HG03378 (cell line): ENCODE data around the gene EIF1.
"Not testable (repeated sequence)": the region's sequence is repeated elsewhere in the genome, so short reads cannot be mapped to it uniquely, and the experiment has no call there.

ENCODE experiments used
- ATAC-seq: cut with Tn5 transposase; IDR thresholded peaks from one replicate; pipeline ENCODE4 v1.9.1; 2021; ENCODE audit warnings: mild to moderate bottlenecking, moderate library complexity; ENCODE audit not compliant: unreplicated experiment

The EIF1 gene

DNA sequence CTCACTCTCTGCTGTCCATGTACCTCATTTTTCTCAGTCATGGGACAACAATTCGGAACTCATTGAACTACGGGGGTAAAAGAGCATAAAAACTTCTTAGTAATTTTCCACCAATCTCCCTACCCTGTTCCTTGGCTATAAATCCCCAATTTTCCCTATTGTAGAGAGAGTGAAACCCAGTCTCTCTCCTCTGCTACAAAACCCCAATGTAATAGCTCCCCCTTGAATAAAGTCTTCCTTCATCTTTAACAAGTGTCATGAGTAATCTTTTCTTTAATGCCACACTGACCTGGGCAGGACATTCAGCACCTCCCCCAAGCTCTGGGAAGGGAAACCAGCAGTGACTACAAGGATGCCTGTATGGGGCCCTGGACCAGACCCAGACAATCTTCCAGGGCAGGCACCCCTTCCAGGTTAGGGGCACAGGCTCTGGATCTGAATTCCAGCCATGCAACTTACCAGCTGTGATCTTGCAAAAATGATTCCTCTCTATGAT is 10.2 kb upstream of the EIF1 start:
- ATAC-seq, result peak; percentile 13

DNA sequence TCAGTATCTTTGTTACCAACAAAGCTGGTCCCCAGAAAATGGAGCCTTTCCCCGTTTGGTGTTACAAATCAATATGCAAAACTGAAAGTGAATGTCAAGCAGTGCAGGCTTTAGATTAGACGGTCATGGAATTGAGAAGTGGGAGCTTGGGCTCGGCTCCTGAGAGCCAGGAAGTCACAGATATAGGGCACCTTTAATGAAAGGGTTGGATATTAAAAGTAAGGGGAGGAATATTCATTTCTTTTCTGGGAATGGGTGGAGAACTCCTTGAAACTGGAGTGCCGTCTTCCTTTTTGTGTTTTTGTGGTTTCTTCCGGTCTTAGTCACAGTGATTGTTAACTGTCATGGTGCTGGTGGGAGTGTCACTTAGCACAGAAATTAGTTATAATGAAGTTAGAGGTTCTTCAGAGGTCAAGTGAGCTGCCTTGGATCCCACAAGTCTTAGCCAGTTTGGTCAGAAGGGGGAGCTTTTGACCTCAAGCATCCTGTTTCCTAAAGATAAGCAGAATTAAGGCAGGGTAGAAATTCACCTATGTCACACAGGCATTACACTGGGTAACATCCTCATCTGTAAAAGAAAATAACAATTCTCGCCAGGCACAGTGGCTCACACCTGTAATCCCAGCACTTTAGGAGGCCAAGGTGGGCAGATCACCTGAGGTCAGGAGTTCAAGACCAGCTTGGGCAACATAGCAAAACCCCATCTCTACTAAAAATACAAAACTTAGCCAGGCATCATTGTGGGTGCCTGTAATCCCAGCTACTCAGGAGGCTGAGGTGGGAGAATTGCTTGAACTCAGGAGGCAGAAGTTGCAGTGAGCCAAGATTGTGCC is 9.6 kb upstream of the EIF1 start:
- peak; percentile 69 for ATAC-seq

DNA sequence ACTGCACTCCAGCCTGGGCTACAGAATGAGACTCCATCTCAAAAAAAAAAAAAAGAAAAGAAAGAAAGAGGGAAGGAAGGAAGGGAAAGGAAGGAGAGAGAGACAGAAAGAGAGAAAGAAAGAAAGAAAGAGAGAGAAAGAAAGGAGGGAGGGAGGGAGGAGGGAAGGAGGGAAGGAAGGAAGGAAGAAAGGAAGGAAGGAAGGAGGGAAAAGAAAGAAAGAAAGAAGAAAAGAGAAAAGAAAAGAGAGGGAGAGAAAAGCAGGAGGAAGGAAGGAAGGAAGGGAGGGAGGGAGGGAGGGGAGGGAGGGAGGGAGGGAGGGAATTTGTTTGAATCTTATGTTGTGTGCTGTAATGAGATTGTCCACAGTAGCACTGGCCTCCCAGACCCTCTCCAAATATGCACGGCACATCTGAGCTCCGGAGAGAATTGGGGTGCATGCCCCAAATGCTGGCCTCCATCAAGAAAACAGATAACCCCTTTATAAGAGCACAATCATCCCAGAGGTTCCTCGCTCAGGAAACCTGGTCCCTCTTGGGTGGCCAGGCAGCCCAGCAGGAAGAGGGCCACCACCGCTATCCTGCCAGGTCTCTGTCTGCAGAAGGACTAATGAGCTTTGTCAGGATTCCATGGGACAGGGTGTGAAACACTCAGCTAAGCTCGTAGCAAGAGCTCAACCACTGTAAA is 8.8 kb upstream of the EIF1 start:
- ATAC-seq, result no peak

DNA sequence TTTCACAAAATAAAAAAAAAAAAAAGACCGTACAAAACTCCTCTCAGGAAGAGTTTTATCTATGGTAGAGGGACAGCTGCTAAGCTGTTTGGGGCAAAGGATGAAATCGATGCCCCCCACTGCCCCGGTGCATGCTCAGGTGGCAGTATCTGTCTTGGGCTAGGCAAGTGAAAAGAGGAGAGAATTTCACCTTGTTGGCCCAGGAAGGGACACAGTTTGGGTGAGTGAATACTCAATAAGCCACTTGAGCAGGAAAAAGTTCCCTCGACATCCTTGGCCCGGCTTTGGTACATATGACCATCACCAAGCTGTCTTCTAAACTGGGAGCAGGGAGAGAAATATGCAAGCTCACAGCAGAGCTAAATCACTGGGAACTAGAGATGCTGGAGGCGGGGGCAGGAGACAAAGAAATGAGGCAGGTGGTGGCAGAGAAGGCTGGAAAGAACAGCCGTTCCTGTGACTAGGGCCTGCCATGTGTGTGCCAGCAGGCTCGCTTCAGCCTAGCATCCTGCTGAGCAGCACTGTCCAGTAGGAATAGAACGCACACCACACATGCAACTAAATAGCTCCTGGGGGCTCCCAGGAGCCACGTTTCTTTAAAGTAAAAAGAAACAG is 8.2 kb upstream of the EIF1 start:
- no peak for ATAC-seq

DNA sequence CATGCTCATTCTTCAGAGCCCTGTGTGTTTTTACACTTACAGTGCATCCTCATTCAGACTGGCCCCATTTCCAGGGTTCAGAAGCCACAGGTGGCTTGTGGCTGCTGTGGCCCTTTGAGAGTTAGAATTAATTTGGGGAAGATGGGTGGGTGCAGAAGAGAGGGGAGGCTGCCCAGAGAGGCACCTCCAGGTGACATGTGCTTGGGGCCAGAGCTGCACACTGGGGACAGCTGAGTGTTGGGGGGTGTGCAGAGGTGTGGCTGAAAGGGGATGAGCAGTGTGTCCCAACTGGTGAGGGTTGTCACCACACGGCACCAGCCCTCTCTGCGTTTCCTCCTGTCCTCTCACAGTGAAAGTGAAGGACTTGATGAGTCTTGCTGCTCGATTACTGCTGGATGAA is 6.9 kb upstream of the EIF1 start:
- no peak for ATAC-seq

DNA sequence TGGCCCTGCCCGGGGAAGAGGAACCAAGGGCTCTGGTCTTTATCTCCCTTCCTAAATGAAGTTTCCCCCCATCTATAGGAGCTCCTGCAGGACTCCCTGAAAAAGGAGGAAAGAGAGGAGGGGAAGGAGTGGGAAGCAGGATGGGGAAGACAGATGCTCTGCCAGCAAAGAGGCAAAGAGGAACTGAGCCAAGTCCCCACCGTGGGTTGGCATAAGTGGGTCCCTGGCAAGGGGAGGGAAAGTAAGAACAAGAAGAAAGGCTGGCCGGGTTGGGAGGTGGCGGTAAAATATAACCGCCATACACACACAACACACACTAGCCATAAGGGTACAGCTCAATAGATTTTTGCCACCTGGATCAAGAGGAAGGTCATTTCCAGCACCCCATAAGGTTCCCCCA is 6.1 kb upstream of the EIF1 start:
- ATAC-seq, result no peak

DNA sequence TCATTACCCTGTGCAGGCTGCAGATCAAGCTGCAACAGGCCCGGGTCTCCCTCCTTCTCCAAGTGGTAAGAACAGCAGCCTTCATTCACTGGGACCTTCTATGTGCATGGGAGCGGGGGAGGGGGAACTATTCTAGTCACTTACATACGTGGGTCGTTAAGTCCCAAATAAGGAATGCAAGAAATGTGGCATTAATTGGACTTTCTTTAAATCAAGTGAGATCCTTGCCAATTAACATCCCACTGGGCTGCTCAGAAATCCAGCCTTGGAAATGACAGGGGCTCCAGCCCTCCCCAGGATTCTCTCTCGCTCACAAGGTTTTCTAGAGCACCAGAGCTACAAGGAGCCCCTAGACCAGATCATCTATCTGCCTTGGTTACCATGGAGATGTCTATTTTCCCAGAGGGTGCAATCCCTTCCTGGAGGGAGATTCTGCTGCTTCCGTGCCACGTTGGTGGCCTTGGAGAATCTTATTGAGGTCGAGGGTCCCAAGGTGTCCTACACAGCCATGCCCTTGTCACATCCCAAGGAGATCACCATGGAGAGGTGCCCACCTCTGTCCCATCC is 5.2 kb upstream of the EIF1 start:
- no peak for ATAC-seq

DNA sequence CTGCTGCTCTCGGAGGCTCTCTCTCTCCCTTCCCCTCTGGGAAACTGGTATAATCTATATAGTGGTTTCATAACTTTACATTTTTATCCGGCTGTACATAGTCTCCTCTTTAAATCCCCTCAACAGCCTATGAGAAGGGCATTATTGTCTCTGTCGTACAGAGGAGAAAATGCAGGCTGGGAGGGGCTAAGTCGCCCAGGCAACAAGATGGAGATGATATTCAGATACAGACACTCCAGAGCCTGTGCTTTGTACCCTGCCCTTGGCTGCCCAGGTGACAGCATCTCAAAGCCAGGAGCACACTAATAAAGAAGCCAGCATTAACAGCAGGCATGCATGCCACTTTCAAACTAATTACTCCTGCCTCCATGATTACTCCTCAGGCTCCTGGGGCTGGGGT is 4.7 kb upstream of the EIF1 start:
- no peak for ATAC-seq

DNA sequence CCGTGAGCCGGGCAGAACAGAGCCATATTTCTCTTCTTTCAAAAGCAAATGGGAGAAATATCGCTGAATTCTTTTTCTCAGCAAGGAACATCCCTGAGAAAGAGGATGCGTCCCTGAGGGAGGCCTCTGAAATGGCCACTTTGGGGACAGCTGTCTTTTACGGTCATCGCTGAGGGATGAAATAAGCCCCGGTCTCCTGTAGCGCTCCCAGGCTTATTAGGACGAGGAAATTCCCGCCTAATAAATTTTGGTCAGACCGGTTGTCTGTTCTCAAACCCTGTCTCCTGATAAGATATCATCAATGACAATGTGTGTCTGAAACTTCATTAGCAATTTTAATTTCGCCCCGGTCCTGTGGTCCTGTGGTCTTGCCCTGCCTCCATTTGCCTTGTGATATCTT is 2.9 kb upstream of the EIF1 start:
- ATAC-seq, result not testable (repeated sequence)

DNA sequence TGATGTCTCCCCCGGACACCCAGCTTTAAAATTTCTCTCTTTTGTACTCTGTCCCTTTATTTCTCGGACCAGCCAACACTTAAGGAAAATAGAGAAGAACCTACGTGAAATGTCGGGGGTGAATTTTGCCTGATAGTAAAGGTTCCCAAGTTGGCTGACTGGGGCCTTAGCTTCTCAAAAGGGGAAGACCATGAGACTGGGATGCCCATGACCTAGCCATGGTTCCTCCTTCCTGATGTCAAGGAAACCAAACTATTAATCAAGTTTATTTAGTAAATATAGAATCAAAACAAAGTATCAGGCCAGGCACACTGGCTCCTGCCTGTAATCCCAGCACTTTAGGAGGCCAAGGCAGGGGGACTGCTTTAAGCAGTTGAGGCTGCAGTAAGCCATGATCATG is 2.4 kb upstream of the EIF1 start:
- ATAC-seq, result no peak

DNA sequence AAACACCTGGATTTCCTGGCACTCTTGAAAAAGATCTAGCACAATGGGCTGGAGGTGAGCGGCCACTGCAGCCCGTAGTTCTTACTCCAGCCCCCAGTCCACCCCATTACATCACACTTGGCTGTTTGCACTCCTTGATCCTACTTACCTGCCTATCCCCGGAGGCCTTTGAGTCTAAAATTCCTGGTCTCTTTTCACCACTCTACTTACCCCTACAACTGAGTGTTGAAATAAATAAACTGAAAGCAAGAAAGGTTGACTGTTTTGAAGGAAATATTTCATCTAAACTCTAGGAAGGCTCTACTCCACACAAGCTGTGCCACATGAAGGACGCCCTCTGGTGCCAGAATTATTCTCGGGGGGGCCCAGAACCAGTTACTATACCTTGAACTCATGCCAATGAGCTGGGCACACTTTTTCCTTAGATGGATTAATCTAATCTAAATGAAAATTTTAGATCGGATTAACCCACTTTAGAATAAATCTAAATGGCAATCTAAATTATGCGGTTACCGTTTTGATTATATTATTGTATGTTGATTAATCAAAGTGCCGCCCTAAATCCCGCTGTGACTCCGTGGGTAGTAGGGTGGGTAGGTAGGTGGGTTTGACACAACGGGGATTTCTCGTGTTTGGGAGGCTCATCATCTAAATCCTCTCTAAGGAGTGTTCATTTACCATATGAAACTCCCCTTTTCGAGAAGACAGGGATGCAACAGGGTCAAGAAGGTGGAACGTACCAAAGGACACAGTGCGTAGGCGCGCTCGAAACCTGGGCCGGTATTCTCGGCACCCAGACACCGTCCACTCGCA is 651 bp upstream of the EIF1 start:
- ATAC-seq, result peak; percentile 23

DNA sequence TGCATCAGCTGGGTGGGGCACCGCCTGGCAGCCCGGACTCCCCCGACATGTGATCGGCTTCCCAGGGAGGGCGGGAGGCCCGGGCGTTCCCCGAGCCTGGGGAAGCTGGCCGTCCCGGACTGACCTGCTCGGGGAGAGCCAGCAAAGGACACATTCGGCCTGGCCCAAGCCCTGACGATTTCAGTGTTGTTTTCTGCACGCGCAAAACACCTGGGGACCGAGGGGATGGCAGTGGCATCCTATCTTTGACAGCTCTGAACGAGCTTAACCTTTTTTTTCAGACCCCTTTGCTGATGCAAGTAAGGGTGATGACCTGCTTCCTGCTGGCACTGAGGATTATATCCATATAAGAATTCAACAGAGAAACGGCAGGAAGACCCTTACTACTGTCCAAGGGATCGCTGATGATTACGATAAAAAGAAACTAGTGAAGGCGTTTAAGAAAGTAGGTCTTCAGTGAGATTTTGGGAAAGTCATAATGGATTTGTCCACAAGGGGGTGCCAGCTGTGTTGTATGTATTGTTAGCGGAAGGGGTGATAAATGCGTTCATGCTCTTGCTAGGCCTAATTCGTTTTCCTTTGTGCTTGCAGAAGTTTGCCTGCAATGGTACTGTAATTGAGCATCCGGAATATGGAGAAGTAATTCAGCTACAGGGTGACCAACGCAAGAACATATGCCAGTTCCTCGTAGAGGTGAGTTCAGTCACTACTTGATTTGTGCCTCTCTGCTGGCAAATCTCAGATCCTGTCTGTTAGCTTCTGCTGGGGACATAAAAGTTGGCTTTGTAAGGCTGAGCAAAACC is 1.0 kb downstream of the EIF1 start:
- no peak for ATAC-seq

DNA sequence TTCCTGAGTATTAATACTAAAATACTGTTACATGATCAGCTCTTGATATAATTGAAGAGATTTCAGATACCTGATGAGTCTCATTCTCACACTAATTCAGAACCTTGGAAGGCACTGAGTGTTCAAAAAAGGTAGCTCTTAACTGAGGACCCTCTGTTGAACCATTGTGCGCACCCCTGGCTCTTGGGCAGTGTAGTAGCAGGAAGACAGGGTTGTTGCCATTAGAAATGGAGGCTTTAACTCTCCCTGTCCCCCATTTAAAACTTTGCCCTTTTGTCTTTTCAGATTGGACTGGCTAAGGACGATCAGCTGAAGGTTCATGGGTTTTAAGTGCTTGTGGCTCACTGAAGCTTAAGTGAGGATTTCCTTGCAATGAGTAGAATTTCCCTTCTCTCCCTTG is 1.8 kb downstream of the EIF1 start:
- no peak for ATAC-seq

DNA sequence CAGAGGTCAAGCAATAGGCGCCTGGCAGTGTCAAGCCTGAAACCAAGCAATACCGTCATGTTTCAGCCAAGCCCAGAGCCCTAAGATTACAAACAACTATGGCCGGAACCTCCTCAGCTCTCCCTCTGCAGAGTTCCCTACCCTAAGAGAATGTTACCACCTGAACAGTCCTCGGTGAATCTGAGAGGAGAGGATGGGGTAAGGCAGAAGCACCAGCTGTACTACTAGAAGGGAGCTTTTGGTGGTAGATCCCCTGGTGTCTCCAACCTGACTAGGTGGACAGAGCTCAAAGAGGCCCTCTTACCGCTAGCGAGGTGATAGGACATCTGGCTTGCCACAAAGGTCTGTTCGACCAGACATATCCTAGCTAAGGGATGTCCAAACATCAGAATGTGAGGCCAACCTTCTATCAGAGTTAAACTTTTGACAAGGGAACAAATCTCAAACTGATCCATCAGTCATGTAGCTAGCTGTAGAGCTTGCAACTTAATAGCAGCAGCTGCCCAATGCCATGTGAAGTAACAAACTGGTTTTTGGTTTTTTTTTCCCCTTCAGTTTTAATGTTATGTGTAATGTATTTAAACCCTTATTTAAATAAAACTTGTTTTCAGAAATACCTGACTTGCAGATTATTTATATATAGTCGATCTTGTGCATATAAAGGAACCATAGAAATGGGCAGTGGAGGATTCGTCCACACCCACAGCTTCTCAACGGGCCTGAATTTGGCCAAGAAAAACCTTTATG is 2.5 kb downstream of the EIF1 start:
- no peak for ATAC-seq

DNA sequence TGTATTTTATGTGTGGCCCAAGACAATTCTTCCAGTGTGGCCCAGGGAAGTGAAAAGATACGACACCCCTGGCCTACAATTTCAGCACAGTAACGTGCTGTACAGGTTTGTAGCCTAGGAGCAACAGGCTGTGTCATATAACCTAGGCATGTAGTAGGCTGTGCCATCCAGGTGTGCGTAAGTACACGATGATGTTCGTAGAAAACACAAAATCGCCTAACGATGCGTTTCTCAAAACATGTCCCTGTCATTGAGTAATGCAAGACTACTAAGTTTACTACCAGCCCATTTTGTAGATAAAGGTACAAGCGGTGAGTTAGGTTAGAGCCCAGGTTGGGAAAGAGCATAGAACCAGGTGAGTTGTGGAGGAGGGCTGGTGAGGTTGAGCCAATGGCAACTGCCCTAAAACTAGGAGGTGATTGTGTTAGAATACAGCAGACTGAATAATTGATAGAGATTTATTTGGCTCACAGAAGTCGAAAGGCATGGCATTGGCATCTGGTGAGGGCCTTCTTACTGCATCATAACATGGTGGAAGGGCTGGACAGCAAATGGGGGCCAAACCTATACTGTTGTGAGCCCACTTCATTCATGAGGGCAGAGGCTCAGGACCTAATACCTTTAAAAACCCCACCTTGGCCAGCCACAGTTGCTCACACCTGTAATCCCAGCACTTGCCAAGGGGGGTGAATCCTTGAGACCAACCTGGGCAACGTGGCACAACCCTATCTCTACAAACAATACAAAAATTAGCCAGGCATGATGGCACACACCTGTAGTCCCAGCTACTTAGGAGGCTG is 4.2 kb downstream of the EIF1 start:
- no peak for ATAC-seq

DNA sequence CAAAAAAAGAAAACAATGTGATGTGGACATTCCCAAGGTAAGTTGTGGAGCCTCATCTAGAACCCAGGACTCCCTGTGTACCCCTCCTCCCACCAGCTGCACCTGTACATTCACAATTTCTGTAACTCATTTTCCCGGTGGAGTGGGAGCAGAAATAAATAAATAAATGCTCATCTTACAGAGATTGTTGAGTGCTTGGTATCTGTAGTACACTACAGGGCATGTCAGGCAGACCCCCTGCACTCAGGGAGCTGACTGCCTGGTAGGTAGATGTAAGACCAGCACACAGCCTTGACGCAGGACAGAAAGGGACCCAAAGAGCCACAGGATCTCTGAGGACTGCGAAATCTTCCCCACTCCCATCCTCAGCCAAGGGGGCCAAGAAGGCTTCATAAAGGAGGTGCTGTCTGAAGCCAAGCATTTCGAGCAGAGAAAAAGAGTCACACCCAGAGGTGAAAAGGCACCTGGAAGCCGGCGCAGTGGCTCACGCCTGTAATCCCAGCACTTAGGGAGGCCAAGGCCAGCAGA is 6.5 kb downstream of the EIF1 start:
- ATAC-seq, result no peak

DNA sequence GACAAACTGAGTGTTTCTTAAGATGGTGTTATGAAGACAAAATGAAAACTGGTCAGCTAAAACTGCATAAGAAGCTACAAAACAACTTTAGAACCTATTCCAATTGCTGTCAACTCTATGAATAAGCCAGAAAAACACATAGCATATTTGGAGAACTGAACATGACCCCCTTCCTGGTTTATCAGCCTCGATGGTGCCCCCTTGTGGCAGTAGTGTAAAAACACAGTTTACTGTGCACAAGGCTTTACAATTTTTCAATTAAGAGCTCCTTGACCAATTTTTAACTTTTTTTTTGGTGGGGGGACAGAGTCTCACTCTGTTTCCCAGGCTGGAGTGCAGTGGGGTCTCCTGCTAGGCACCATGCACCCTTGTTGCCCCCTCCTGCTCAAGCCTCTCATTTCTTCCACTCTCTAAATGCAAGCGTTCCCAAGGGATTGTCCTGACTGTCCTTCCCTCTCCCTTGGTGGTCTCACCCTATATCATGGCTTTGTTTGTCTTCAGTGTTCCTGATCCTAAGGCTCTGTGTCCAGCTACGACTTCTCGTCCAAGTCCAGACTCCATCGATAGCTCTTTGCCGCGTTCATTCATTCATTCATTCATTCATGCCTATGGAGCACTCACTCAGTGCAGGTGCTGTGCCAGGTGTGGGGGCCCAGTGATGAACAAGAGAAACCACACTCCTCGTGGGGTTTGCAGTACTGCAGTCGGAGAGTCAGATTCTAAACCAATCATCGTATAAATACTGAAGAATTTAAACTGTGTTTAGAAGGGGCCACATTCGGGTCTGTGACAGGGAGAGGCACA is 7.5 kb downstream of the EIF1 start:
- ATAC-seq, result no peak
